GM18907 (cell line): ENCODE data around the gene CASR.
A peak's percentile ranks its signal among the peaks of the same experiment; 100 is the strongest.

ENCODE experiments used
- ATAC-seq: cut with Tn5 transposase; IDR thresholded peaks from one replicate; pipeline ENCODE4 v1.9.1; 2021; ENCODE audit warnings: mild to moderate bottlenecking, moderate library complexity; ENCODE audit not compliant: unreplicated experiment

The CASR gene

DNA sequence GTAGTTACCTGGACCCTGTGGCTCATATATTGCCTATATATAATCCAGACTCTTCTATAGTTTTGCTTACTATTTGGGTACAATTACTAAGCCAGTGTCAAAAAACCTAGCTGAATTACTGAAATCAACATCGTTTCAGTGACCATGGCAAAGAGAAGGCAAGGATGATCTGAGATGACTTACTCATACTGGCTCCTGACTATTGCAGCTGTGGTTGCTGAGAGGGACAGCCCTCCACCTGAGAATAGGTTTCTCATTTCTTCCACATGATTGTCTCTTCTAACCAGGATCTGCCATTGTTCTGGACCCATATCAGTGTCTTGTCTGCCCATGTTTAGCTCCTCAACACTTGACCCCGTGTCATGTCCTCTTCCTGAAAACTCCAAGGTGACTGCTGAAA, 30.2 kb downstream of the CASR start:
- no peak for ATAC-seq

DNA sequence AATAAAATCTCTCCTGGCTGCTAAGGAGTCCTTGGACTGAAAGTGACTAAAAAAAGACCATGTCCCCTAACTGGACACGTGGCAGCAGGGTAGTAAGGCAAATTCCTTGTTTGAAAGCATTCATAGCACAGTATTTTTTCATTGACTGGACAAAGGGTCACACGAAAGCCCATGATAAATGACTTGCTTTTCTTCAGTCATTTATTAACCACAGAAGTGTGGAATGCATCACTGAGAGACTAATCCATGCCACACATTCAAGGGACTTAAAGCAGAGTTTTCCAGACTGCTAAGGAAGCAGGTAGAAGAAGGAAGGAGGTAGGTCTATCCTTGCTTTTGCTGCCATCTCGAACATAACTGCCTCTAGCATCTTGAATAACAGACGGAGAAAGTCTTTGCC, 31.2 kb downstream of the CASR start:
- ATAC-seq = no peak

DNA sequence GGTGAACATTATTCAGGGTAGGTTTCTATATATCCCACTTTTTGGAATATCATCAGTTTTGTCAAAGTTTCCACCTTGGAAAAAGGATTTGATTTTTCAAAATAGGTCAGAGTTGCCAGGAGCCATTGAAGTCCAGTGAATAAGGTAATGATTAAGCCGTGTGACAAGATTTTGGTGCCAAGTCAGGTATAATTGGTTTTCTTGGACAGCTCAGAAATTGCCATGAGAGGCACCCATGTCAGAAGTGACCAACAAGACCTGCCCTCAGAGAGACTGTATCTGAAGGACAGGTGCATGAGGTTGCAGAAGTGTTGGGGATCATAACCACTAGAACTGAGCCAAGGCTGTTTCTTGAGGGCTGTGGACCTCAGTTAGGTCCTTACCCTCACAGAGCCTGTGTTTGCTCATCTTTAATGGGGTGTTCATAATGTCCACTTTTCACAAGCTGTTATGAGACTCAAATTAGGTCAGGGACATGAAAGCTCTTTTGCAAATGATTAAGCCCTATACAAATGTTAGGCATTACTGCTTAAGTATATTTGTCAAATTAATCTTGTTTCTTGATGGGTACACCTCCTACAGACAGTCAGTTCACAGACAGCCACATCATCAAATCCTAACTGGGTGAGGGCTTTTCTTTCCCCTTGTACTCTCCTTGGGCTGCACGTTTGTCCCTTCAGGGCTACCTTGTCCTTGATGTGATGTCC, 32.3 kb downstream of the CASR start:
- no peak for ATAC-seq

DNA sequence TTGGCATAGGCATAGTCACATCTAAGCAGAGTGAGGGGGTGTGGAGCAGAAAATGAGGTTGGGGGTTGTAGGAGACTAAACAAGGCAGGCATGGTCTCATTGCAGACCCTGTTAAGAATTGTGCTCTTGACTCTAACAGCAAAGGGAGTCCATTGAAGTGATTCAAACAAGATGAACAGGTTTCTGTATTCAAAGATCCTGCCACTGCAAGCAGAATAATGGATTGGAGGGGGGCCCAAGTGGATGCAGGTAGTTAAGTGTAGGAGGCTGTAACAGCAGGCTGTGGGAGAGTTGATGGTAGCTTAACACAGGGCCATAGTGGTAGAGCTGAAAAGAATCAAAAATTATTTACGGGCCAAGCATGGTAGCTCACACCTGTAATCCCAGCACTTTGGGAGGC, 34.4 kb downstream of the CASR start:
- ATAC-seq = no peak

DNA sequence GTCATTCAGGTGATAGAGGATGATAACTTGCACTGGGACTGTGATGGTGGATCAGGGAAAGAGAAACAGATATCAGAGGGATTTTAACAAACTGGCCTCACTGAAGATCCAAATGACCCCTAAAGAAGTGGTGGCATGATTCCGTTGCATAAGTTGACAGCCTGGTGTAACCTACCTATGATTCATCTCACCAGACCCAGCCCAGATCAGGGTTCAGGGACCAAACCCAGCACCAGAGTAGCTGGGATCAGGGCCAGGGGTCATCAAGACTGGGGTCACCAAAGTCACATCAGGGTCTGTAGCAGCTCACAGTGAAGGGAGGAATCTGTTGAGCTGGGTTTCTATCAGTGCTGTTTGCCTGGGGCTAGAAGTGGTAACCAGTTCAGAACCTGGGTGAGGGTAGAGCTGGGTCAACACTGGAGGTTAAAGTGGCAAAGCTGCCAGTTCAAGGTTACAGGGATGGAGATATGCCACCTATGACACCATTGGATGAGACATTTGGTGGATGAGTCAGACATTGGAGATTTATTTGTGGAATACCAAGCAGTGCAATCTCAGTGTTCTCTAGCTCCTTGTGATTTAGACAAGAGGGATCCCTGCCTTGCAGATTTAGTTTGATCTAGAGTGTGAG, 35.9 kb downstream of the CASR start:
- ATAC-seq = no peak

DNA sequence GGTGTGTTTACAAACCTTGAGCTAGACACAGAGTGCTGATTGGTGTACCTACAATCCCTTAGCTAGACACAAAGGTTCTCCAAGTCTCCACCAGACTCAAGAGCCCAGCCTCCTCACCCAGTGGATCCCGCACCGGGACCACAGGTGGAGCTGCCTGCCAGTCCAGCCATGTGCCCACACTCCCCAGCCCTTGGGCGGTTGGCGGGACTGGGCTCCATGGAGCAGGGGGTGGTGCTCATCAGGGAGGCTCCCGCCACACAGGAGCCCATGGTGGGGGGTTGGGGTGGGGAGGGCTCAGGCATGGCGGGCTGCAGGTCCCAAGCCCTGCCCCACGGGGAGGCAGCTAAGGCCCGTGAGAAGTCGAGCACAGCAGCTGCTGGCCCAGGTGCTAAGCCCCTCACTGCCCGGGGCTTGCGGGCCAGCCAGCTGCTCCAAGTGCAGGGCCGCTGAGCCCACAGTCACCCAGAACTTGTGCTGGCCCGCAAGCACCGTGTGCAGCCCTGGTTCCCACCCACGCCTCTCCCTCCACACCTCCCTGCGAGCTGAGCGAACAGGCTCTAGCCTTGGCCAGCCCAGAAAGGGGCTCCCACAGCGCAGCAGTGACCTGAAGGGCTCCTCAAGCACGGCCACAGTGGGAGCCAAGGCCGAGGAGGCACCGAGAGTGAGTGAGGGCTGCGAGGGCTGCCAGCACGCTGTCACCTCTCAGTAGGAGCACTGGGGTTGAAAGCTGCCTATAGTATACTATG, 43.7 kb downstream of the CASR start:
- ATAC-seq = no peak

DNA sequence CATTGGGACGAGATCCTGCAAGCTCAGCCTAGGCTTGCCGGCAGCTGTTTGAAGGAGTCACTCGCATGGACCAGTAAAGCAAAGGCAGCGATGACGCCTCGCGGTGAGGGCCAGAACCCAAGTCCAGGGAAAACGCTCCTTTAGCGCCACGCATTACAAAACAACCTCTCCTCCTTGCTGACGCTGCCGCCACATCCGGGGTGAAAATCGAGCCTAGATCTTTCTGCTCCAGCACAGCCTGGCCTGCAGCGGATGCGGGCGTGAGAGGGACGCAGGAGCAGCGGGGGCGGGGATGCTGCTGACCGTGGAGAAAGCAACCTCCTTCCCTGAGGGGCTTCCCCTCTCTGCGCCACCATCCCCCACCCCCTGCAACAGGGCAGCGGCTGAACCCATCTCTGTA, 46.7 kb downstream of the CASR start:
- ATAC-seq = no peak

DNA sequence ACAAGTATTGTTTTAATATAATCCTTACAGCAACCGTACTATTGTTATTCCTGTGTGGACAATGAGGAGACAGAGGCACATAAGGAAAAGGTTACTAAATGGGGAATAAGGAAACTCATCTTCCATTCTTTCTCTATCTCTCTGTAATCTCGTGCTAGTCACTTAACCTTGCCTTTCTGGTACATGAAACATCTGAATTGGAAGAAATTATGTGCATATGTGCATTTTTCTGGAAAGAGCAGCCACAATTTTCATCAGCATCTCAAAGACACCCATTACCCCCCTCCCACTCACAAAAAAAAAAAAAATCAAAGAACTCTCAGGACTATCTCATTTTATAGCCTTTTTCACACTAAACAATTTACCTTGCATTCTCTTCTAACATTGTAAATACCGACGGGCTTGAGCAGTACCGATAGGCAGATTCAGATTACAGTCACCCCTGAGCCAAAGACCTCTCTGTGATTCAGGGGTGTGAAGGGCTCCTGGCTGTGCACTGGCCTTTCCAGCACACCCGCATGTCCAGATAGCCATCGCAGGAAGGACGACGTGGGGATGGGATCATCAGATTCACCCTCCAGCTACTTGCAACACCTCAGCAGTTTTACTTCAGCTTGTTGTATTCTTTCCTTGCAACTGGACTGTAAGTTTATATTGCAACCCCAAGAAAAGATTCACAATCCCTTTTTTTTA, 48.1 kb downstream of the CASR start:
- ATAC-seq = no peak

DNA sequence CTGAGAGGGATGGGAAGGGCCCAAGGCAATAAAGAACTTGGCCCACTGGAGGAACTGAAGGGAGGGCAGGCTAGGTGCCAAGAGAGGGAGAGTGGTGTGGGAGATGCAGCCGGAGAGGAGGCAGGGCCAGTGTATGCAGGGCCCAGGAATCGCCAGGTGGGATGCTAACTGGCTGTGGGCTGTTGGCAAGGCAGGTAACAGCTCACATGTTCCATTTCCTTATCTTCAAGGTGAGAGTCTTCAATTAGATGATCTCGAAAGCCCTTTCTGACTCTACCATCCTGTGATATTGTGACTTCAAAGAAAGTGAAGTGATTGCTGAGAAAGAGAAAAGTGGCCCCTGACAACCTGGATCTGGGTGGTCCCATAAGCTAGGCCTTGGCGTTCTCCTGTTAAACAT, 49.0 kb downstream of the CASR start:
- ATAC-seq = no peak

DNA sequence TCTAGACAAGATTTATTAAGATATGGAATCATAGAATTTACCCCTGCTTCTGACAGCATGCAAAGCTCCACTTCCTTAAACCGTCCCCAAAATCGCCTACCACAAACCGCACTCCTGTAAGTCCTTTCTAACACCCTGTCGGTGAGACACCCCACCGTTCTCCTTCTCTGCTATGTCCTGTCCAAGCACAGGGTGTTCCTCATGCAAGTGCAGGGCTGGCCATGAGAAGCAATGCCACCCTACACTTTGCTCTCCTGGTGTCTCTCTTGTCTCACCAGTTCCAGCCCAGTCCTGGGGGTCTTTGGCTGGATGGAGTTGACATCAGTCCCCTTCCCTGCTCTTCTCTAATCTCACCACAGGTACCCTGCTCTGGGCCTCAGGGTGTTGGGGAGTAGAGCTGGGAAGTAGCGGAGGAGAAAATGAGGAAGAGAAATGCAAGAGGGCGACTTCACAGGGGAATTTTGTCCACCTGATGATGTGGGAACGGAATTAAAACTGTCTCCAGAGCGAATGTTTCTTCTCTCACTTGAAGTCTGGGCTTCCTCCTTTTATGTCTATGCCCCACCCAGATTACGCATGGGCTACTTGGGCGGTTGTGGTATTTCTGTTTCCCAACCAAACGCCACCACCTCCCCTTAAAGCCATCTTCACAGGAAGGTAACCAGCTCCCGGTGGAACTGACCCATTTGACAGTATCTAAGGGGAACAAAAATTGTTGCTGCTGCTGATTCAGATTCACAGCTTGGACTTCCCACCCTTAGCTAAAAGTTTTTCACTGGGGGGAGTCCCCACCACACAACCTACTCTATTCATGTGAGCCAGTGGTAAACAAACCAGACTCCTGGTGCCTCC, 49.9 kb downstream of the CASR start:
- peak; percentile 74 for ATAC-seq

DNA sequence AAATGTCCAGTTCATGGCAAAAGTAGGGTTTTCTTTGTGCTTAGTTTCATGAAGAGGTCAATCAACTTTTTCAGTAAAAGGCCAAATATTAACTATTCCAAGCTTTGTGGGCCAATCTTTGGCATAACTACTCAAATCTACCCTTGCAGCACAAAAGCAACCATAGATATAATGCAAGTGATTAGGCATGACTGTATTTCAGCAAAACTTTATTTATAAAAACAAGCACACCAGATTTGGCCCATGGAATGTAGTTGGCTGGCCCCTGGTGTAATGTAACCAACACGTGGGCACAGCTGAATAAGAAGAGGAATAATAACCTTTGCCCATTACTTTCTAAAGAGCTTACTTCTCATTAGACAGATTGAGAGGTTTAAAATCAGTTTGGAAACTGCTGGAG, 50.6 kb downstream of the CASR start:
- no peak for ATAC-seq

DNA sequence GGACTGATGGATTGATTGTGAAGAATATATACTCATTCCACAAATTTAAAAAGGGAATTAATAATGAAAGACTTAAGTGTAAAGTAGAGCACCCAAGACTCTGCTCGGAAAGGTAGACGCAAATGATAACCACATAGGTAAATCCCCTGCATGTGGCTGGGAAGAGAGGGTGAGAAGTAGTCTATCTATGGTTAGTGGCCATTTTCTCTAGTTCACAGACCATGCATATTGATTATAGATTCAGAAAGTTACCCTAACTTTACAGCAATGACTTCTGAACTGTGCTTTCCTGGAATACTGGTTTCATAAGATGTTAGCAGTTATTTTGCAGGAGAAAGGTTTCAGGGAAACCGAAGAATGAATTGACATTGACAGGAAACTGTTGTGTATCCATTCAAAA, 51.7 kb downstream of the CASR start:
- ATAC-seq = peak; percentile 47

DNA sequence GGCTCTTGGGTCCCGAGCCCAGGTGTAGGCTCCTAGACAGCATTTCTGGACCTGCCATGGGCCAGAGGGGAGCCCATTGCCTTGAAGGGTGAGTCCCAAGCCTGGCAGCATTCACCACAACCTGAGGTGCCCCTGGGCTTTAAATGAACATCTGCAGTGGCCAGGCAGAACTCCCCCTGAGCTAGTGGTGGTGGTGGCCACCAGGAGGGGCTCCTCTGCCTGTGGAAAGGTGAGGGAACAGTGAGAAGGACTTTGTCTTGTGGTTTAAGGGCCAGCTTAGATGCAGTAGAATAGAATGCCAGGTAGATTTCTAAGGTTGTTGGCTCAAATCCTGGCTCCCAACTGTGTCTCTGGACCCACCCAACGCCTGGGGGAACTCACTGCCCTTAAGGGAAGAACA, 55.6 kb downstream of the CASR start:
- no peak for ATAC-seq

DNA sequence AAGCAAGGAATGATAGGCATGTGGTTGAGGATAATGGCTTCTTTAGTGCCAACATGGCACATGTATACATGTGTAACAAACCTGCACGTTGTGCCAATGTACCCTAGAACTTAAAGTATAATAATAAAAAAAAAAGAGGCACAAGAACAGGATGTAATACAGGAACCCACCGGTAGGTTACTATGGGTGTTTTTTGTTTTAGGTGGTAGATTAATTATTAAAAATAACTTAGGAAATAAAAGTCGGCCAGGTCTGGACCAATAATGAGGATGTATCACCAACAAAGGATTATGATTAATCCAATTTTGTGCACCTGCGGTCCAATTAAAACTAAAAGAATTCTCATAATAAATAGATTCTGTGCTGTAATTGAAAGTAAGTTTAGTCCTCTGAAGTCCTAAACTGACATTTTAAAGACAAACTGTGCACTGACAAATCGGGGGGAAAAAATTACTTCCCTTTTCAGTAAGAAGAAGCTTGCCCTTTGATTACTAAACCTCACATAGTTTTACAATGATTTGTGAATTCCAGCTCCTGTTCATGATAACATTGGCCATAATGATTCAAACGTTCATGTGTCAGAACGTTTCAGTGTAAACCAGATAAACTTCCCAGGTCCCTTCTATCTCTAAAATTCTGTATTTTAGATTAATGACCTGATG, 62.2 kb downstream of the CASR start:
- peak; percentile 45 for ATAC-seq

DNA sequence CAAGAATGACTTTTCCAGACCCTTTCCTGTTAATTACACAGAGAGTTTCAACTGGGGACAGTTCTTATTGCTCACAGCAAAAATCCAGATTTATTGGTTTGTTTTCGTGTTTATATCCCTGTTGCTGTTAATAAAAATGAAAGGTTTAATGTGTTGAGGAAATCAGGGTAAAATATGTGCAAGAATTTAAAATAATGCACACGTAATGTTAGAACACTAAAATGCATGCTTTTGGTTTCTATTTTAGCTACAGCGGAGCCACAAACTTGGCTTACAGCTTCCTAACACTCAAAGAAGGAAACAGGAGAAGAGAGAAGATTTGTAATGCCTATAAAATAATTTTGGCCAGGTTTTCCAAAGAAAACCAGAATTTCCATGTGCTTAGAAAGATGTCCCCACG, 62.7 kb downstream of the CASR start:
- no peak for ATAC-seq

DNA sequence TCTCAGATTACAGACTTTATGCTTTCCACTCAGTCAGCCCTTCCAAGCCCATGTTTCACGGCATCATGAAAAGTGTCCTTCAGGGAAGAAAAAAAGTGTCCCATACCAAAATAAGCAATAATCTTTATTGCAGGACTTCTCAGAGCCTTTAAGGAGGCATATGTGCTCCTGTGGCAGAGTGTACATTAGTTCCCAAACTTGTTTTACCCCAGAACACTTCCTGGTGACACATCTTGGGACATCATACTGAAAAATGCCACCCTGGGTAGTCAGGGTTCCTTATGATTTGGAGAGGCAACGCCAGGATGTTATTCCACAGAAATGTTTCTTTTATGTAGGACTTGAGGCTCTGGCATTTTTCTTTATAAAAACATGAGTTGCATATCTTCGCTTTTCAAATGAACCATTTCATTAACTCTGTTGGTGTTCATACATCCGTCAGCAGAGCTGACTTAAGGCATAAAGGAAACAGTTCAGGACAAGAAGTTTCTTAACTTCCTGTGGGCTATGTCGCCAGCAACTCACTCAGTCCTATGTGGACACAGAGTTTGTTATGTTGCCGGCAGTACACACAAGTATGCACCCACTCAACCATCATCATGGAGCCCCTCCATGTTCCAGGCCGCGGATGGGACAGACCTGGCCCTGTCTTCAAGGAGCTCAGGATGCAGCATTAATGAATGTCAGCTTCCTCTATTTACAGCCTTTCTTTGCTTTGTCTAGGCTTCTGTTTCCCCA, 63.8 kb downstream of the CASR start:
- peak; percentile 35 for ATAC-seq

DNA sequence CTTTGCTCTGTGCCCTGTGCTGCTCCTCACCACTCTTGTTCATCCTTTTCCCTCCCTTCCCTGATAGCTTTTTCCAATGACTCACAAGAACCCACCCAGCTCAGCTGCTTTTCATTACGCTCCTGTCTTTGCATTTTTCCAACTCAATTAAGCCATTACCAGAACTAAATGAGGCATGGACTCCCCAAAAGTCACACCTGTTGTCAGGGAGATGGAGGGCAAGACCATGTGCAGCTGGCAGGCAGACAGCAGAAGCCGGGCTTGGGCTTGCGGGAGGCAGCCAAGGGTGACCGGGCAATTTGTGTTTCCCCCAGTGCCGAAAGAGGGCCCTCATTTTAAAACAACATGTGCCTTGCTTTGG, 64.3 kb downstream of the CASR start:
- peak; percentile 66 for ATAC-seq

DNA sequence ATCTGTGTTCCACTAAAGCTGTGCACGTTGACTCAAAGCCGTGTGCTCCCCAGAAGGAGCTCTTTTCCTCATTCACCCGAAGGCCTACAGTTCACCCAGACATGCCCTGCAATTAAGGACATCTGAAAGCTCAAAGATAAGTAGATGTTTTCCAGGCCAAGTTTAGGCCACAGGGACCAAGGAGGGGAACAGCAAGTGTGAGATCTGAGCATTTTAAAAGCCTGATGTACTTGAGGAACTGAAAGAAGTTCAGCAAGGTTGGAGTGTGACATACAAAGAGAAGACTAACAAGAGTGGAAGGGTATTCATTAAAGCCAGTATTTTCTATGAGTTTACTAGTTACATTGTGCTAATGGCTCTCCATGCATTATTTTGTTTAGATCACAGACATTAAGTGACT, 68.0 kb downstream of the CASR start:
- ATAC-seq = no peak

DNA sequence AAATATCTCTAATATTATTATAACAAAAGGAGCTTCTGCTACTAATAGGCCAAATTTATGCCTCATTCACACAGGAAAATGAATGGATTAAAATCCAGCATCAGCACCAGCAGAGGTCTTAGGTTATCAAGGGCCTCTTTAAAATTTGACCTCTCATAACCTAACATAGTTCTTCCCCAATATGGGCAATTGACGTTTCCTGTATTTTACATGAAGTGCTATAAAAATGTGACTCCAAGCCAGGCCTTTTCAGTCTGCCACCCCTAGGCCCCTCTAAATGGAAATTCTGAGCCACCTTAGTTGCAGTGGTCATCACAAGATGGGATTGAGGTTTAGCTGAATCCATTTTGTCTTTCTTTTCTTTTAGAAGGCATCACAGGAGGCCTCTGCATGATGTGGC, 70.1 kb downstream of the CASR start:
- ATAC-seq = no peak
